ENCODE measurements around the gene OR2AG2. TPM values are rescaled to one million over a fixed set of nuclear protein-coding genes. Genes with fewer than 3 reads are reported as not detected.

The OR2AG2 gene
- total and polyA plus RNA-seq, 9 of the 15 experiments (the other 6 are each of a cell fraction or from before 2014, with no cell fraction given): 0.15 to 0.91 (median 0.55) TPM

GRCh38 chr11:6717426-6717825 is 54.4 kb downstream of the OR2AG2 start:
- TF ChIP-seq ATF7 (IDR thresholded peaks at IDR 0.05): no peak
- no peak for TF ChIP-seq PRDM10 (IDR thresholded peaks at IDR 0.05; ENCODE audit: partially characterized antibody)
- TF ChIP-seq CTCF (IDR thresholded peaks at IDR 0.05 in 2 of 3, conservative IDR thresholded peaks at IDR 0.05 in 1 of 3; ENCODE audit: insufficient read depth in 2 of 3, low read depth in 1 of 3, low read length in 3 of 3): no peak
- TF ChIP-seq PTTG1 (tag; IDR thresholded peaks at IDR 0.05; ENCODE audit: low read depth): no peak
- no peak for TF ChIP-seq JUNB (CRISPR knock-in tag; conservative IDR thresholded peaks at IDR 0.05)
- no peak for TF ChIP-seq CBFB (CRISPR knock-in tag; IDR thresholded peaks at IDR 0.05)
- TF ChIP-seq NKRF (IDR thresholded peaks at IDR 0.05; ENCODE audit: borderline replicate concordance): no peak
- no peak for TF ChIP-seq TAF7 (tag; IDR thresholded peaks at IDR 0.05)
- TF ChIP-seq CEBPZ (IDR thresholded peaks at IDR 0.05; ENCODE audit: borderline replicate concordance, low read depth, low read length): no peak
- no peak for TF ChIP-seq TAL1 (IDR thresholded peaks at IDR 0.05)
- no peak for TF ChIP-seq PML (IDR thresholded peaks at IDR 0.05; ENCODE audit: low read length)
- intact Hi-C loops (cut with micrococcal nuclease): no loop called here
- POLR2A ChIA-PET: interaction anchor here (0.6 kb wide), 1 partner anchor 105 kb away, joined by 3 read pairs; no protein-coding TSS in a partner anchor

More at GRCh38 chr11:6717426-6717825, 54.4 kb downstream of the OR2AG2 start:
- Histone ChIP-seq H3K9me3 (replicated peaks; ENCODE audit: control insufficient read depth, insufficient read depth, low read depth, low read length) (no peaks in the 10 kb centered on the region), H3K4me3 (no peak overlapping the region), H3K4me2 (ENCODE audit: insufficient read depth, low read length) (no peak overlapping the region), H2AFZ (ENCODE audit: low read depth, low read length) (no peak overlapping the region), H3K36me3 (ENCODE audit: control insufficient read depth, insufficient read depth, low read length) (no peaks in the 10 kb centered on the region), H3K9me1 (ENCODE audit: control insufficient read depth, insufficient read depth, low read length) (no peaks in the 10 kb centered on the region), H4K20me1 (replicated peaks; ENCODE audit: control insufficient read depth, insufficient read depth, low read length) (no peaks in the 10 kb centered on the region), H3K27me3 (ENCODE audit: control insufficient read depth in 2 of 2, insufficient read depth in 2 of 2, low read length in 2 of 2) (no peaks in the 10 kb centered on the region), H3K27ac (ENCODE audit: extremely low read depth, low read depth, low read length) (no peak overlapping the region), H3K9ac (ENCODE audit: insufficient read depth in 1 of 2, low read depth in 2 of 2, low read length in 2 of 2) (no peak overlapping the region), H3K79me2 (ENCODE audit: control insufficient read depth, insufficient read depth, low read length) (no peaks in the 10 kb centered on the region), H3K4me1 (replicated peaks in 1 of 2; ENCODE audit: control insufficient read depth in 2 of 2, insufficient read depth in 2 of 2, low read length in 2 of 2) (no peaks in the 10 kb centered on the region)
- WGBS (ENCODE audit: insufficient coverage, low coverage, missing lambda C conversion rate): 59% methylated on average over 3 of the region's 3 CpGs
- ATAC-seq (no peak), DNase-seq (ENCODE audit: extremely low read depth in 1 of 4, low spot score in 3 of 4) (no peak), FAIRE-seq (no peak)
- BruUV-seq (replicated peaks): no TSS peak
- in situ Hi-C loops (cut with MboI): no loop called here
- CTCF ChIA-PET (ENCODE audit: low intra/inter-chr PET ratio): no interaction called here

Data from K562 (cell line).